NCI-H1417 treated with DMSO at 0.1 percent for 48 hours (cell line): ENCODE measurements around the gene DNAH1.

Experiments
- DNase-seq: peaks from one replicate; lab custom pipeline; 2025; lab: John Stamatoyannopoulos, UW

The DNAH1 gene

GRCh38 chr3:52290596-52291507, 25.3 kb upstream of the DNAH1 start:
- DNase-seq: no peak

DNA sequence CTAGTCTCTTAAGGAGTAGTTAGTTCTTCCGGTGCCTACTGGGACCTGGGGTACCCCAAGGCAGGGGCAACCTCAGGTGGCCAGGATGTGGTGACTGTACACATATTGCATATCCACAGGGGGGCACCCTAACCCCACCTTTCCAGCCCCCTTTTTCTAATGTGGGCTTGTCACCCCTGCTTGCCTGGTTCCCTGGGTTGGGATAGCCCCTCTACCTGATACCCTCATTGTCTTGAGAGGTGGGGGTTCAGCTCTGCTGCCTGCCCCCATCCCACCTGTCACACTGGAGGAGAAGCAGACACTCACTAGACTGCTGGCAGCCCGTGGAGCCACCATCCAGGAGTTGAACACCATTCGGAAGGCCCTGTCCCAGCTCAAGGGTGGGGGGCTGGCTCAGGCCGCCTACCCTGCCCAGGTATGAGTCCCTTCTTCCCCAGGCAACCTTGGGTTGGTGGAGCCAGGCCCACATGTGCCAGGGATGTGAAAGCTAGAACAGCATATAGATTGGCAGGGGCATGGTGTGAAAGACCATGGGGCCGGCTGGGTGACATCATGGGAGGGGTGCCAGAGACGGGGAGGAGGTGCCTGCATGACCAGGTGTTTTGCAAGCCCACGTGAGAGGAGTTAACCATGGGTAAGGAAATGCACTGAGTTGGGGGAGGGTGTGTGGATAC, 24.5 kb upstream of the DNAH1 start:
- DNase-seq: no peak

GRCh38 chr3:52292247-52293065, 23.7 kb upstream of the DNAH1 start:
- no peak for DNase-seq

DNA sequence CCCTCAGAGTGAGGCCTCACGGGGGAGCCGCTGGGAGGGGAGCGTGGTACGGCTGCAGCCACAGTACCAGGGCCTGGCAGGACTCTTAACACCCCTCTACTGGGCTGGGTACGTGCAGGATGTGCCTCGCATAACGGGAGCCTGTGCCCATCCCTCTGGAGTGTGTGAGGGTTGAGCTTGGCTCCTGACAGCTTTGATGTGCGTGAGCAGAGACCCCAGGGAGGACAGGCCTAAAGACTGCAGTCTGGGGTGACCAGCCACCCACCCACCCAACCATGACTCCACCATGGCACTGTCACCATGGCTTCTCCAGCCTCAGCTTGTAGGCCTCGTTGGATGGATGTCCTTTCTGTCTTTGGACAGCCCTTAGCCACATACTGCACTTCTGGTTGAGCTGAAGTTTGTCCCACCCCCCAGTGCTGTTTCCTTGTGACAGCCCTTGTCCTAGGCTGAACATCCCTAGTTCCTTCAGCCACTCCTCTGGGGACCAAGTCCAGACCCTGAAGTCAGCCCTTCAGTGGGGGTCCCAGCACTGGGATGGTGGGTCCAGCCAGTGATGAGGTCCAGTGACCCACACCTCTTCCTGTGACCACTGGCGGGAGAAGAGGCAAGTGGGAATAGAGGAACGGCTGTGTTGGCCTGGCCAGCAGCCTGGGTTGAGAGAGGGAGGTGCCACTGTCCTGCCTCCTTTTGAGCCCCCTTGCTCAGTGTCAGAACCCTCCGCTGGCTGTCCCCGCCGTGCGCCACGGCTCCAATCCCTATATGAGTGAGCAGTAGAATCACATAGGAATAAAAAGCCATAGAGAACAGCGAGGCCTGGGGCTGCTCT, 22.4 kb upstream of the DNAH1 start:
- DNase-seq: no peak

DNA sequence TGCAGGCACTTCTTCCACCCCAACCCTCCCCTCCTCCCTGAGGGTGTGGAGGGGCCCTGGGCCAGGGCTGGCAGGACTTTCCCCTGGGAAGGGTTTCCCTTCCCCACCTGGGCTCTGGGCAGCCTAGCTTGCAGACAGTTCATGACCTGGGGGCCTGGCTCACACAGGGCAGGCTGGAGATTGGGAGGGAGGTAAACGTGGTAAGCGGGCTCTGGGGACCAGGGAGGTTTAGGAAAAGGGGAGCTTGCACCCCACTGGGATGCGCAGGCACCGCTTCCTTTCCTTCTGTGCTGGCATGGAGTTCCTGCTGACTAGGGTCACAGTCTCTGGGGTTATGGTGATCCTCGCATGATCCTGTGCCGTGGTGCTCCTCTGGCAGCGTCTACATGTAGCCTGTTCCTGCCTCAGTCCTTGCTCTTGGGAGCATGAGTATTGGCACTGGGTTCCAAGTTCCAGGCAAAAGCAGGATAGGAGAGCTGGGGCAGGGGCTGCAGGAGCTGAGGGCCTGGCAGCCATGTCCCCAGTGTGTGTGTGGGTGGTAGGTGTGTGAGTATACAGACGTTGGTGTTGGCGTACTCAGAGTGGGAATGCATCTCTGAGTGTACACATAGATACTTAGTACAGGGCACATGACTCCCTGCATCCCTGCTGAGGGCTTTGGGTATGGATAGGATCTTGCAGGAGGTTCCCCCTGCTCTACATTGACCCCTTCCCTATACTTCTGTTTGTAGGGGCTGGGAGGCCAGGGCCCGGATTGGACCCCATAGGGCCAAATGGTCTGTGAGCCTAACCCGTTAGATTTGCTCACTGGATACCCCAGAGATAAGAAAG, 21.6 kb upstream of the DNAH1 start:
- DNase-seq: no peak

- DNase-seq: no peak
These were observed 20.4 kb upstream of the DNAH1 start for GRCh38 chr3:52295671-52296208.

DNA sequence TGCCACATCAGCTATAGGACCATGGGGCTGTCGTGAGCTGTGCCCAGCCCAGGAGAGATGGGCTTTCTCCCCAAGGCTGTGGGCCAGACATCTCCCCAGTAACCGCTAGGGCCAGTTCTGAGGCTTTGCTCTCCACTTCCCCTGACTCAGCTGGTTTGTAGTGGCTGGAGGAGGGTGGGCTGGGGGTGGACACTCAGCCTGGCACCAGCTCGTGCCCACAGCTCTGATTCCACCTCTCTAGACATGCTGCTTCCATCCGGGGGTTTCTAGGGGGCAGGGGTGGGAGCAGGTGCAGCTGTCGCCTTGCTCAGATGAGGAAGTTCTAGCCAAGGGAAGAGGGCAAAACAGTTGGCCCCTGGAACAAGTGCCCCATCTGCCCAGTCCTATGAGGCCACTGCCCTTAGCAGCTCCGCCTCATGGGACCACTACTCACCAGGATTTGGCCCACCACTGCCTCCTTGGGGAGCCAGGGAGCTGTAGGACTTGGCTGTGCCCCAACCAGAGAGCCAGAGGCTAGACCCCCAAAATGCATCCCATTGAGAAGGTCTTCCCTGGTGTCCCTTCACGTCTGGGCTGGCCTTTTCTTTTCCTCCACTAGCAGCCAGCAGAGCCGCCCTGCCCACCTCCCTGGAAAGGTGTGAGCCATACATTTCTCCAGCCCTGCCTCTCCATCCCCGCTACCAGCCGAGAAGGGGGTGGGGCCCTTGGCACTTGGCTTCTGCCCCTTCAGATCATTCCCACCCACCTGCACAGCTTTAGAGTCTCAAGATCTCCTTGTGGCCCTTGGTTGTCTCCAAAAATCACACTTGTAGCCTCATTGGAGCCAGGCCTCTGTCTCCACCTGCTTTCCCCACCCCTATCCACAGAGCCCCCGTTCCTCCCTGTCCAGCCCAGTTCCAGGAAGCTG, 18.6 kb upstream of the DNAH1 start:
- DNase-seq: no peak

DNA sequence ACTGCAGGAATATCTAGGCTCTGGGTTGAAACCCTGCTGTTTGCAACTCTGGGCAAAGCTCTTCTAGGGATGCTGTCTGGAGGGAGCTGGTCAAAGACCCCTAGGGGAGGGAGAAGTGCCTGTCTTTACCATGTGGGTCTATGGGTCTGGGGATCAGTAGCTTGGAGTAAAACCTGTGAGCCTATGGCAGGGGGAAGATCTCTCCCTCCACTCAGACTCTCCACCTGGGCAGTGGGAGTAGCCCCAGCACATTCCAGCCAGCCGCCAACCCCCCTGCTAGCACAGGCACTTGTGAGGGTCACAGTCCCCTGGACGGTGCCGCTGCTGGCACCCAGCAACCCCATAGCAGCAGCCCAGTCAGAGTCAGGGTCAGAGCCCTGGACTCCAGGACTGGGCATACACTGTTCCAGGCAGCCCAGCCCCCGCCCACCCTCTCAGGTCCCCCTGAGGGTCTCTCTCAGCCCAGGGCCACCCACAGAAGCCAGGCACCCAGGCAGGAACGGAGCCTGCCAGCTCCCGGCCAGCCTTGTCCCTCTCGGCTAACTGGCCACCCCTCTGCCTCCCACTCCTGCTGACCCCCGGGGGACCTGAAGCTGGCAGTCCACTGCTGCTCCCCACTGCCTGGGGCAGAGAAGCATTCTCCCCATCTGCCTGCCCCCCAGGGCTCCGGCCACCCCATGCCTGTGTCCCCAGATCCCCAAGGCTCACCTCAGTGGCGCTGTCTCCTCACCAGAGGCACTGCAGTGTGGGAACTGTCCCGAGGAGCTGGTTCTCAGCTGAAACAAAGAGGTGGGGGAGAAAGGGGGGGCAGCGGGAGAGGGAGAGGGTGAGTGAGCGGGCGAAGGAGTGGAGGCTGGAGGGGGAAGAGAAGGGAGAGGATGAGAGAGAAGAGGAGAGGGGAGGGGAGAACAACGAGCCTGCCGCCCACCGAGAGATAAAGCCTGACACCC, 17.7 kb upstream of the DNAH1 start:
- DNase-seq: no peak

GRCh38 chr3:52299247-52299878, 16.8 kb upstream of the DNAH1 start:
- no peak for DNase-seq

DNA sequence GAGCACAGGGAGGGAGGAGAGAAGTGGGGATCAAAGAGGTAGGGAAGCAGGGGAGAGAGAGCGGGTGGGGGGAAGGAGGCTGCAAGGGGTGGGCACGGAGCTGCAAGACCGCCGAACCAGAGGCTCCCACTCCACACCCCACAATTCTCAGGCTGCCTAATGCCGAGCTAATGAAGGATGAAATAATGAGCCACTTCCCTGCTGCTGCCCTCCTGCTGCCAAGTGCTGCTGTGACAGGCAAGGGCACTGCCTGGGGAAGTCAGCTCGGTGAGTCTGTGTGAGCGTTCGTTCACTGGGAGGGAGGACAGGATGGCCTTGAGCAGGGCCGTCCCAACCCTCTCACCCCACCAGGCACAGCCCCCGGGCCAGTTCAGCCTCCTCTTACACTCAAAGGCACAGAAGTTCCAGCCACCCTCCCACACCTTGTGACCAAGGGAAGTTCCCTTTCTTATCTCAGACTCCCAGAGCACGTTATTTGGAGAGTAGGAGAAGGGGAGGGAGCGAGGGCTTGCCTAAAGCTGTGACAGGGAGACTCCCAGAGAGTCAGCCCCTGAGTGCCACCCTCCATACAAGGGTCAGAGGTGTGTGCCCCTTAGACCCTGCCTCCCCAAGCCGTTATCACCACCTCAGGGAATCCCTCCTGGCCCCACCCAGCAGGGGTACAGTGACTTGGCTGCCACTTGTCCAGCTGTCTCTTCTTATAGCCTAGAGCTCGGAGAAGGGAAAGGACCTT, 16.1 kb upstream of the DNAH1 start:
- DNase-seq: peak; percentile 22

DNA sequence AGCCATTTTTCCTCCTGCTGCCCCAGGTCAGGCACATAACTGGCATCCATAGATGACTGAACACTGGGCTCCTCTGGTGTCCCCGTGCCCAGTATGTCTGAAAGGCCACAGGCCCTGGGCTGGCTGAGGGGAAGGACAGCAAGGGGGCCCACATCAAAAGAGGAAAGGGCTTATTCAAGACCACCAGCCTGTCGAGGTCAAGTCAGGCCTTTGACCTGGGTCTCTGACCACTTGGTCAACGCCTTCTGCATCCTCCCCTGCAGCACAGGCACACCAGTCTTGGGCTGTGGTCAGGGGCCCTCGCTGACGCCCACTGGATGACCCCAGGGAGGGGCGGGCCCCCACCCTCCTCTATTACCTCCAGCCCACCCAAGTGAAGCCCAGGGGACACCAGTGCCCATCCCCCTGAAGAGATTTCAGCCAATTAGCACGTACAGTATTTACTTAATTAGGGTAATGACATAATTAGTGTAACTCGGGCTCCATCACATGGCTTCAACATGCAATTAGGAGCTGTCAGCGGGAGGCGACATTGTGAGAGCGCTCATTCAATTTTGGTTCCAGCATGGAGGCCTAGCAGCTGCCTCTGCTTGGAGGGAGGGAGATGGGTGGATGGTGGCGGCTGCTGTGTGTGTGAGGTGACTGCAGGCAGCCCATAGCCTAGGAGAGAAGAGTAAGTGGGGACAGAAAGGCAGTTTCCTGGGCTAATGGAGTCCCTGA, 13.5 kb upstream of the DNAH1 start:
- DNase-seq: peak; percentile 26

DNA sequence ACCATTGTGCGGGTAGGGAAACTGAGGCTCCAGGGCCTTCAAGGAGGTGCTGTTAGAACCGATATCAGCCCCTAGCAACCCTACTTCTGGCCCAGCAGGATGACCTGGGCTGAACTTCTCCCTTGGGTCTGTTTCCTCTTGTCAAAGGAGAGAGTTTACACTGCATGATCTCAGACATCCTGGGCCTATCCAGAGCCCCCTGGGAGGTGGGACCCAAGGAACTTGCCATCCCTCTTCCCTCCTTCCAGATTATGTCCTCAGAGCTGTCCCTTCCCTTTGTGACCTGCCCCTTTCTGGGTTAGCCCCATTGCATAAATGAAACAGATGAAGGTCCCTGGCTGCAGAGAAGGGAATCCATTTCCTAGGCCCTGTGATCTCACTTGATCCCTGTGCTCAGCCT, 12.3 kb upstream of the DNAH1 start:
- DNase-seq: no peak

DNA sequence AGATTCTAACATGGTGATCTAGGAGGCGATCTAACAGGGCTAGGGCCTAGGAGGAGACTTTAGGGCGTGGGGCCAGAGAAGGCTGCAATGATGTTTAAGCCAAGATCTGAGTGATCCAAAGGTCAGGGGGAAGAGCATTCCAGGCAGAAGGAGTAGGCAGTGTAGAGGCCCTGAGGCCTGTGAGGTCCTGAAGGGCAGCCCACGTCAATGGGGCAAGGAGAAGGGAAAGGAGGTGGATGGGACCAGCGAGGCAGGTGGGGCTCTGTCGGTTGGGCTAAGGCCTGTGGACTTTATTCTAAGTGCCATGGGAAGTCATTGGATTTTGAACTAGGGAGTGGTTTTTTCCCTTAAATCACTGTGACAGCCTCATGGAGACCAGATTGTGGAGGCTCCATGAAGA, 10.2 kb upstream of the DNAH1 start:
- DNase-seq: no peak

DNA sequence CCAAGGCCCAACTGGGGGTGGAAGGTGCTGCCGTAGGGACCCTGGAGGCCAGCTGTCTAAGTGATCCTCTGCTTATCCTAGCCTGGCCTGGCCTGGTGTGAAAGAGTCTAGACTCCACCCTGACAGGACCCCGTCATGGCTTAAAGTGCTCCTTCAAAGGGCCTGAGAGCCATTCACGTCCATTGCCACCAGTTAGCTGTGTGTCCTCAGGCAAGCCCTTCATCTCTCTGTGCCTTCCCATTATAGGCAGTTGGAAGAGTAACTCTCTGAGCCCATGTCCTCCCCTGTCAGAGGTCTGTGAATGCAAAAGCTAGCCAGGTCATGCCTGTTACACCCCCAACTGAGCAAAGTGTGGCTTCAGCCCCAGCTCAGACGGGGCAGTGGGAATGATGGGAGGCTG, 9.1 kb upstream of the DNAH1 start:
- no peak for DNase-seq

GRCh38 chr3:52308308-52308707, 7.8 kb upstream of the DNAH1 start:
- DNase-seq: no peak

DNA sequence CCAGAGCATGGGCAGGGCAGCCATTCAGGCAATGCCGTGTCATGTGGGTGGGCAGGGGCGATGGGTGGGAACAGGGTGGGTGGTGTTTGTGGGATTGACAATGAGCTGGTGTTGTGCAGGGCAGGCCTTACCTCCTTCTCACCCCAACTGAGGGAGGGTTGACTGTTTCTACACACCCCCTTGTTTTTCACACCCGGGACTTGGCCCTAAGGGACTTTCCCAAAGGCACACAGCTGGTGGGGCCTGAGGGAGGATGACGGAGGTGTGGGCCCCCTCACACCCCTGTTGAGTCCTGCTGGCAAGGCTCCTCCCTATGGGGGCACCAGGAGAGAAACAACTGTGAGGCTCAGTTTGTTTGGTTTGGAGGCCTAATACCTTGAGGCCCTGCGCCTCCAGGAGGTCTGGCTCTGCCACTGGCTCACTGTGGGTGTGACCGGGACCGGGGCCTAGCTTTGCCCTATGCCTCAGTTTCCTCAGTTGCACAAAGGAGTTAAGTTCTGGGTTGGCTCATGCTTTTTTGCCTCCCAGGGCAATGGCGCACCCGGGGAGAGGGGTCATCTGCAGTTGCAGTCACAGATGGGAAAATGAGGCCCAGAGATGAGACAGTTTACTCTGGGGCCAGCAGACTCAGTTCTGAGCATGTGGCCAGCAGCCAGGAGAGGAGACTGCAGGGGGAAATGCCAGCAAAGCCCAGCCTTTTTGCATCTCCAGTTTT, 5.1 kb upstream of the DNAH1 start:
- DNase-seq: no peak
